Chondrocyte (in vitro differentiated cells): ENCODE measurements around the gene IL36G. TPM values are rescaled to one million over a fixed set of nuclear protein-coding genes. Genes with fewer than 3 reads are reported as not detected.

Experiments used
- DNase-seq: peaks from one replicate; pipeline ENCODE4 v3.0.0; 2021; ENCODE audit warnings: mixed read lengths, low spot score
- H3K27ac Mint-ChIP-seq: one replicate; pipeline ENCODE4 v1.8.0; 2021; ENCODE audit warnings: mild to moderate bottlenecking, moderate library complexity, mixed read lengths; ENCODE audit not compliant: unreplicated experiment
- H3K27me3 Mint-ChIP-seq: 2 replicates; pipeline ENCODE4 v1.8.0; 2021; ENCODE audit warnings: low read depth, mixed read lengths
- H3K36me3 Mint-ChIP-seq: 2 replicates; pipeline ENCODE4 v1.8.0; 2021; ENCODE audit warnings: low read depth, mixed read lengths
- H3K4me1 Mint-ChIP-seq: 2 replicates; pipeline ENCODE4 v1.8.0; 2021; ENCODE audit warnings: low read depth, mild to moderate bottlenecking, mixed read lengths
- H3K4me3 Mint-ChIP-seq: one replicate; pipeline ENCODE4 v1.8.0; 2021; ENCODE audit warnings: mild to moderate bottlenecking, moderate library complexity, mixed read lengths; ENCODE audit not compliant: unreplicated experiment
- H3K9me3 Mint-ChIP-seq: 2 replicates; pipeline ENCODE4 v1.8.0; 2021; ENCODE audit warnings: low read depth, mixed read lengths
- total RNA-seq: library from RNA; stranded (reverse); gene quantifications from 3 replicates; pipeline ENCODE4 v1.2.1, GENCODE V29; 2021
- TF ChIP-seq, protein P1 (sequence below): fragments of 200-600 bp; sonication (generic); IDR thresholded peaks from 2 replicates; pipeline ENCODE4 v1.5.0; 2021; ENCODE audit warnings: antibody characterized with exemption, mild to moderate bottlenecking, moderate library complexity

IL36G gene
- total RNA-seq, 1 donor from 2014 or later = not detected

GRCh38 chr2:112947374-112947773, 30.4 kb upstream of the IL36G start:
- Mint-ChIP-seq H3K9me3 (peaks cover 14% of the 10 kb centered on the region), H3K4me1 (no peaks in the 10 kb centered on the region), H3K36me3 (peaks cover 3% of the 10 kb centered on the region), H3K4me3 (no peak overlapping the region), H3K27me3 (peaks cover 36% of the 10 kb centered on the region), H3K27ac (no peak overlapping the region)
- TF ChIP-seq, protein P1, sequence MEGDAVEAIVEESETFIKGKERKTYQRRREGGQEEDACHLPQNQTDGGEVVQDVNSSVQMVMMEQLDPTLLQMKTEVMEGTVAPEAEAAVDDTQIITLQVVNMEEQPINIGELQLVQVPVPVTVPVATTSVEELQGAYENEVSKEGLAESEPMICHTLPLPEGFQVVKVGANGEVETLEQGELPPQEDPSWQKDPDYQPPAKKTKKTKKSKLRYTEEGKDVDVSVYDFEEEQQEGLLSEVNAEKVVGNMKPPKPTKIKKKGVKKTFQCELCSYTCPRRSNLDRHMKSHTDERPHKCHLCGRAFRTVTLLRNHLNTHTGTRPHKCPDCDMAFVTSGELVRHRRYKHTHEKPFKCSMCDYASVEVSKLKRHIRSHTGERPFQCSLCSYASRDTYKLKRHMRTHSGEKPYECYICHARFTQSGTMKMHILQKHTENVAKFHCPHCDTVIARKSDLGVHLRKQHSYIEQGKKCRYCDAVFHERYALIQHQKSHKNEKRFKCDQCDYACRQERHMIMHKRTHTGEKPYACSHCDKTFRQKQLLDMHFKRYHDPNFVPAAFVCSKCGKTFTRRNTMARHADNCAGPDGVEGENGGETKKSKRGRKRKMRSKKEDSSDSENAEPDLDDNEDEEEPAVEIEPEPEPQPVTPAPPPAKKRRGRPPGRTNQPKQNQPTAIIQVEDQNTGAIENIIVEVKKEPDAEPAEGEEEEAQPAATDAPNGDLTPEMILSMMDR = no peak
- DNase-seq = no peak

DNA sequence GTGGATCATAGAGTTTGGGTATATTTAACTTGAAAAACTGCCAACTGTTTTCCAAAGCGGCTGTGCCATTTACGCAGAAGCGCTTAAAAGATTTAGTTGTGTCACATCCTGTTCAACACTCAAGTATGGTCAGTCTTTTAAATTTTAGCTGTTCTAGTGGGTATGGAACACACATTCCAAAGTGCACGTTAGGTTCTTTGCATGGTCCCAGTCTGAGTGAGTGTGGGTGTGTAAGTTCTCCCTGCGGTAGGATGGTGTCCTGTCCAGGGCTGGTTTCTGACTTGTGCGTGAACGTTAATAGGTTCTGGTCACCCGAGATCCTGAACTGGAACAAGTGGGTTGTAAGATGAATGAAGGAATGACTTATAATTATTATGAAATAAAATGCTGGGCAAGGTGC, 28.4 kb upstream of the IL36G start:
- no peak for DNase-seq
- peaks cover 3% of the 10 kb centered on the region for H3K36me3 Mint-ChIP-seq
- H3K4me3 Mint-ChIP-seq = no peak overlapping the region
- H3K27me3 Mint-ChIP-seq = peaks cover 42% of the 10 kb centered on the region
- no peaks in the 10 kb centered on the region for H3K4me1 Mint-ChIP-seq
- H3K9me3 Mint-ChIP-seq = peaks cover 13% of the 10 kb centered on the region
- no peak overlapping the region for H3K27ac Mint-ChIP-seq
- TF ChIP-seq, protein P1 = no peak

DNA sequence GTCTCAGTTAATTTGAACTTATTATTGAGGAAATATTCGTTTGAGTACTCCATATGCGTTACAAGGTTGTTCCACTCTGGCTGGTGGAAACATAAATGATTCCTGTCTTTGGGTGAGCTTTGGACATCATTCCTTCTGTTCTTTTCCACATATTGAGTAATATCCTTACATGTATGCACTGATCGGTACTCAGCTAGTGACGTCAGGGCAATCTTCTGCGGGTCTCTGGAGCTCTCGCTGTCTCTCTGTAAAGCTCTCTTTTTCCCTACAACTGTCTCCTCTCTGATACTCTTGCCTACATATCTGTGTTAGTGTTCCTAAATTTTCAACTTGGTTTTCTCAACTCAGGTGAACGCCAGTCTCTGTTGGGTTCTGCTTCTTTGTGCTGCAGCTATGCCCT, 23.4 kb upstream of the IL36G start:
- TF ChIP-seq, protein P1 = no peak
- H3K27ac Mint-ChIP-seq = no peak overlapping the region
- peaks cover 6% of the 10 kb centered on the region for H3K9me3 Mint-ChIP-seq
- H3K36me3 Mint-ChIP-seq = peaks cover 1% of the 10 kb centered on the region
- no peak for DNase-seq
- no peak overlapping the region for H3K4me3 Mint-ChIP-seq
- H3K27me3 Mint-ChIP-seq = peaks cover 36% of the 10 kb centered on the region
- H3K4me1 Mint-ChIP-seq = no peaks in the 10 kb centered on the region

DNA sequence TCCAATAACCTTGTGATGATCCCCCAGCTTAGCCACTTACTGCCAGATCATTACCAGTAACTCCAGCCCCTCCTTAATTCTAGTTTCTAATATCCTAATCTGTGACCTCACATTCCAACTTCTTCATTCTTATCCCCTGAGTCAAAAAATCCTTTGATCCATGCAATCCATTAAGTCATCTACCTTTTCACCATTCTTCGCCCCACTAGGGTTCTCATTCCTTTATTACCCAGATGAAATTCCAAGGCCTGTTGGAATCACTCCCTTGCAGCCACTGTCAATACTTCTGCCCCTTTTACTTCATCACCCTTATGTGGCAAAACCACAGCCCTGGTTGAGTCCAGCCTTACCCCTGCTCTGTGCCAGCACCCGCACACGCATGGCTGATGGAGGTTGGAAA, 20.3 kb upstream of the IL36G start:
- DNase-seq = no peak
- H3K36me3 Mint-ChIP-seq = no peaks in the 10 kb centered on the region

GRCh38 chr2:112958428-112959108, 19.2 kb upstream of the IL36G start:
- no peak overlapping the region for H3K27ac Mint-ChIP-seq
- no peaks in the 10 kb centered on the region for H3K4me1 Mint-ChIP-seq
- TF ChIP-seq, protein P1 = peak; percentile 90
- no peak for DNase-seq
- no peaks in the 10 kb centered on the region for H3K36me3 Mint-ChIP-seq
- no peak overlapping the region for H3K4me3 Mint-ChIP-seq
- no peaks in the 10 kb centered on the region for H3K9me3 Mint-ChIP-seq
- peaks cover 14% of the 10 kb centered on the region for H3K27me3 Mint-ChIP-seq

More for the DNA sequence above, 20.3 kb upstream of the IL36G start:
- no peaks in the 10 kb centered on the region for H3K4me1 Mint-ChIP-seq
- no peak overlapping the region for H3K4me3 Mint-ChIP-seq
- no peak overlapping the region for H3K27ac Mint-ChIP-seq
- H3K9me3 Mint-ChIP-seq = no peaks in the 10 kb centered on the region
- H3K27me3 Mint-ChIP-seq = peaks cover 13% of the 10 kb centered on the region
- TF ChIP-seq, protein P1 = no peak
